ENCODE data around the gene ABHD11. TPM values are rescaled to one million over a fixed set of nuclear protein-coding genes. Genes with fewer than 3 reads are reported as not detected.
"Not testable (repeated sequence)": the region's sequence is repeated elsewhere in the genome, so short reads cannot be mapped to it uniquely, and the experiment has no call there.

Gene ABHD11
- total and polyA plus RNA-seq, 2 of the 4 experiments (the other 2 are of a cell fraction), result 13.4 to 19.9 TPM

DNA sequence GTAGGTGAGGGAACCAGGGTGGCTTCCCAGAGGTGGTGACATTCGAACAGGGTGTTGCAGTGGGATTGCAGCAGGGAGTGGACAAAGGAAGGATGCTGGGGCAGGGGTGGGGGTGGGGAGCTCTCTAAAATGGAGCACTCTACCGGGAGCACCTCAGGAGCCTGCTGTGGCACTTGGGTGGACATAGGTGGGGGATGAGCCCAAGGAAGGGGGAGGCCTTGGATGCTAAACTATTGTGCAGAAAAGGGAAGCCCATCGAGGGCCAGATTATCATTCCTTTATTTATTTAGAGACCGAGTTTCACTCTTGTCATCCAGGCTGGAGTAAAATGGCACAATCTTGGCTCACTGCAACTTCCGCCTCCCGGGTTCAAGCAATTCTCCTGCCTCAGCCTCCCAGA, 15.8 kb downstream of the ABHD11 start:
- no peak for ATAC-seq (ENCODE audit: low read depth)

DNA sequence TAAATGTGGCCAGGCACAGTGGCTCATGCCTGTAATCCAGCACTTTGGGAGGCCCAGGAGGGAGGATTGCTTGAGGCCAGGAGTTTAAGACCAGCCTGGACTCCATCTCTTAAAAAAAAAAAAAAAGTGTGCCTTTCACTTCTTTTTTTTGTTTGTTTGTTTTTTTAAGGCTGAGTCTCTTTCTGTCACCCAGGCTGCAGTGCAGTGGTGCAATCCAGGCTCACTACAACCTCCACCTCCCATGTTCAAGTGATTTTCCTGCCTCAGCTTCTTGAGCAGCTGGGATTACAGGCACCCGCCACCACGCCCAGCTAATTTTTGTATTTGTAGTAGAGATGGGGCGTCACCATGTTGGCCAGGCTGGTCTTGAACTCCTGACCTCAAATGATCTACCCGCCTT, 16.4 kb downstream of the ABHD11 start:
- Histone ChIP-seq H4K20me1 (ENCODE audit: insufficient read depth, low read length) (peaks cover 15% of the 10 kb centered on the region), H3K79me1 (ENCODE audit: low read depth in 1 of 2, low read length in 2 of 2) (peaks cover 0 to 16% of the 10 kb centered on the region in 2 experiments; a peak in 3 of 4 replicates), H3K4me1 (ENCODE audit: control insufficient read depth, insufficient read depth, low read length) (peaks cover 12% of the 10 kb centered on the region)
- H2AFZ ChIP-seq (replicated peaks; ENCODE audit: low read length, poor library complexity); H3K27me3 ChIP-seq (ENCODE audit: control insufficient read depth, insufficient read depth, low read length); H3K56ac ChIP-seq (ENCODE audit: extremely low read depth, insufficient read depth, low read length); POLR2A ChIA-PET (ENCODE audit: unreplicated experiment); H2AK5ac ChIP-seq (ENCODE audit: low read depth, low read length); H3K9me1 ChIP-seq (ENCODE audit: insufficient read depth, low read length); H4K5ac ChIP-seq (ENCODE audit: low read depth, low read length); H2BK20ac ChIP-seq (ENCODE audit: low read depth, low read length); H3K27ac ChIP-seq (ENCODE audit: insufficient read depth, low read length); H3K18ac ChIP-seq (ENCODE audit: low read depth, low read length); BruUV-seq (replicated peaks); H3K23ac ChIP-seq (ENCODE audit: low read depth, low read length); H3K4me3 ChIP-seq (ENCODE audit: insufficient read depth, low read depth, low read length); H3K4ac ChIP-seq (ENCODE audit: low read depth, low read length); intact Hi-C loops (cut with micrococcal nuclease); ATAC-seq (ENCODE audit: low read depth); H3K4me2 ChIP-seq (ENCODE audit: low read depth, low read length); dilution Hi-C loops (cut with HindIII; ENCODE audit: low sequenced_read_pairs, unreplicated experiment); H3K9me3 ChIP-seq (ENCODE audit: control insufficient read depth, insufficient read depth, low read length); H4K91ac ChIP-seq (ENCODE audit: insufficient read depth, low read depth, low read length); DNase-seq; H2BK15ac ChIP-seq (ENCODE audit: low read depth, low read length); H3K36me3 ChIP-seq (ENCODE audit: control insufficient read depth, insufficient read depth, low read length); H2AK9ac ChIP-seq (replicated peaks; ENCODE audit: low read depth, low read length, poor library complexity); H4K8ac ChIP-seq (ENCODE audit: low read depth in 2 of 2, low read length in 2 of 2); H3K14ac ChIP-seq (replicated peaks; ENCODE audit: low read depth, low read length); in situ Hi-C loops (cut with MboI; ENCODE audit: low sequenced_read_pairs); CTCF ChIA-PET; H3K9ac ChIP-seq (ENCODE audit: low read depth, low read length); H2BK120ac ChIP-seq (ENCODE audit: low read depth, low read length); H2BK5ac ChIP-seq (ENCODE audit: low read depth, low read length, poor library complexity, severe bottlenecking): not testable (repeated sequence)
- WGBS, 2 experiments (ENCODE audit: extremely low coverage in 2 of 2, insufficient read length in 1 of 2), result 70% methylated on average over 2 of the region's 4 CpGs; no CpG with 5 or more reads in 1 of the 2 experiments

More for the DNA sequence above, 15.8 kb downstream of the ABHD11 start:
- TF ChIP-seq CEBPB (IDR thresholded peaks at IDR 0.05; ENCODE audit: low read depth, low read length) (no peak), RCOR1 (IDR thresholded peaks at IDR 0.05; ENCODE audit: insufficient replicate concordance, low read length) (no peak), NFE2L2 (IDR thresholded peaks at IDR 0.05; ENCODE audit: low read depth, low read length) (no peak)
- TF ChIP-seq, protein P1, sequence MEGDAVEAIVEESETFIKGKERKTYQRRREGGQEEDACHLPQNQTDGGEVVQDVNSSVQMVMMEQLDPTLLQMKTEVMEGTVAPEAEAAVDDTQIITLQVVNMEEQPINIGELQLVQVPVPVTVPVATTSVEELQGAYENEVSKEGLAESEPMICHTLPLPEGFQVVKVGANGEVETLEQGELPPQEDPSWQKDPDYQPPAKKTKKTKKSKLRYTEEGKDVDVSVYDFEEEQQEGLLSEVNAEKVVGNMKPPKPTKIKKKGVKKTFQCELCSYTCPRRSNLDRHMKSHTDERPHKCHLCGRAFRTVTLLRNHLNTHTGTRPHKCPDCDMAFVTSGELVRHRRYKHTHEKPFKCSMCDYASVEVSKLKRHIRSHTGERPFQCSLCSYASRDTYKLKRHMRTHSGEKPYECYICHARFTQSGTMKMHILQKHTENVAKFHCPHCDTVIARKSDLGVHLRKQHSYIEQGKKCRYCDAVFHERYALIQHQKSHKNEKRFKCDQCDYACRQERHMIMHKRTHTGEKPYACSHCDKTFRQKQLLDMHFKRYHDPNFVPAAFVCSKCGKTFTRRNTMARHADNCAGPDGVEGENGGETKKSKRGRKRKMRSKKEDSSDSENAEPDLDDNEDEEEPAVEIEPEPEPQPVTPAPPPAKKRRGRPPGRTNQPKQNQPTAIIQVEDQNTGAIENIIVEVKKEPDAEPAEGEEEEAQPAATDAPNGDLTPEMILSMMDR (conservative IDR thresholded peaks at IDR 0.05; ENCODE audit: low read depth, low read length), result no peak
- Histone ChIP-seq H3K9me1 (ENCODE audit: insufficient read depth, low read length) (peaks cover under 1% of the 10 kb centered on the region; the same call in 1 of the 2 replicates), H3K23ac (ENCODE audit: low read depth, low read length) (no peak overlapping the region), H3K18ac (ENCODE audit: low read depth, low read length) (no peak overlapping the region), H3K36me3 (ENCODE audit: control insufficient read depth, insufficient read depth, low read length) (no peaks in the 10 kb centered on the region), H2BK5ac (ENCODE audit: low read depth, low read length, poor library complexity, severe bottlenecking) (no peak overlapping the region), H3K4me1 (ENCODE audit: control insufficient read depth, insufficient read depth, low read length) (peaks cover 6% of the 10 kb centered on the region), H3K27me3 (ENCODE audit: control insufficient read depth, insufficient read depth, low read length) (no peaks in the 10 kb centered on the region), H4K91ac (ENCODE audit: insufficient read depth, low read depth, low read length) (no peak overlapping the region), H2AFZ (replicated peaks; ENCODE audit: low read length, poor library complexity) (no peak overlapping the region), H4K20me1 (ENCODE audit: insufficient read depth, low read length) (peaks cover 9% of the 10 kb centered on the region), H4K8ac (ENCODE audit: low read depth in 2 of 2, low read length in 2 of 2) (no peak overlapping the region), H3K9ac (ENCODE audit: low read depth, low read length) (no peak overlapping the region), H4K5ac (ENCODE audit: low read depth, low read length) (no peak overlapping the region), H3K27ac (ENCODE audit: insufficient read depth, low read length) (no peak overlapping the region), H2BK15ac (ENCODE audit: low read depth, low read length) (no peak overlapping the region), H2AK5ac (ENCODE audit: low read depth, low read length) (no peak overlapping the region), H2BK120ac (ENCODE audit: low read depth, low read length) (no peak overlapping the region), H3K14ac (replicated peaks; ENCODE audit: low read depth, low read length) (no peak overlapping the region), H3K4me2 (ENCODE audit: low read depth, low read length) (no peak overlapping the region), H3K4ac (ENCODE audit: low read depth, low read length) (no peak overlapping the region), H3K4me3 (ENCODE audit: insufficient read depth, low read depth, low read length) (no peak overlapping the region), H2BK20ac (ENCODE audit: low read depth, low read length) (no peak overlapping the region), H3K79me1 (ENCODE audit: low read depth in 1 of 2, low read length in 2 of 2) (peaks cover 0 to 10% of the 10 kb centered on the region in 2 experiments; a peak in 2 of 4 replicates), H3K56ac (ENCODE audit: extremely low read depth, insufficient read depth, low read length) (no peak overlapping the region), H3K9me3 (ENCODE audit: control insufficient read depth, insufficient read depth, low read length) (no peaks in the 10 kb centered on the region), H2AK9ac (replicated peaks; ENCODE audit: low read depth, low read length, poor library complexity) (no peak overlapping the region)
- WGBS, 2 experiments (ENCODE audit: extremely low coverage in 2 of 2, insufficient read length in 1 of 2), result no CpG with 5 or more reads among the region's 6 CpGs
- intact Hi-C loops (cut with micrococcal nuclease) (no loop called here), in situ Hi-C loops (cut with MboI; ENCODE audit: low sequenced_read_pairs) (no loop called here), dilution Hi-C loops (cut with HindIII; ENCODE audit: low sequenced_read_pairs, unreplicated experiment) (no loop called here)
- ChIA-PET CTCF (interaction anchor here (0.8 kb wide), 1 partner anchor 116 kb away, joined by 3 read pairs; no protein-coding TSS in a partner anchor), POLR2A (ENCODE audit: unreplicated experiment) (no interaction called here)
- DNase-seq, result no peak
- no TSS peak for BruUV-seq (replicated peaks)

Measured in IMR-90 (cell line).